Activated CD4-positive, alpha-beta T cell treated with anti-CD3 and anti-CD28 coated beads for 36 hours (primary cell): Measurements from ENCODE around the gene PRKG1. TPM values are rescaled to one million over a fixed set of nuclear protein-coding genes. Genes with fewer than 3 reads are reported as not detected.
"Not testable (repeated sequence)": the region's sequence is repeated elsewhere in the genome, so short reads cannot be mapped to it uniquely, and the experiment has no call there.

Experiments
- ATAC-seq: fragments of 200-7000 bp; cut with Tn5 transposase; one replicate; pipeline ENCODE4 v1.10.0; 2021; ENCODE audit warnings: mild to moderate bottlenecking, moderate library complexity
- CTCF ChIA-PET: fragments of 350-600 bp; sonication (Branson Sonifier 250); formaldehyde crosslinking; loops from one replicate; lab custom pipeline; 2021; ENCODE audit warnings: antibody characterized with exemption; lab: Charles Lee
- POLR2A ChIA-PET: fragments of 350-600 bp; sonication (Branson Sonifier 250); formaldehyde crosslinking; loops from one replicate; lab custom pipeline; 2021; ENCODE audit warnings: antibody characterized with exemption, inconsistent platforms; lab: Charles Lee
- DNase-seq: peaks from one replicate; pipeline ENCODE4 v3.0.0-alpha.2; 2020
- H3K27ac Mint-ChIP-seq: one replicate; pipeline ENCODE4 v1.8.0; 2021; ENCODE audit warnings: mixed read lengths
- H3K27me3 Mint-ChIP-seq: one replicate; pipeline ENCODE4 v1.8.0; 2021; ENCODE audit warnings: mixed read lengths
- H3K36me3 Mint-ChIP-seq: one replicate; pipeline ENCODE4 v1.8.0; 2021; ENCODE audit warnings: low read depth, mixed read lengths
- H3K4me1 Mint-ChIP-seq: one replicate; pipeline ENCODE4 v1.8.0; 2021; ENCODE audit warnings: mixed read lengths
- H3K4me3 Mint-ChIP-seq: one replicate; pipeline ENCODE4 v1.8.0; 2021; ENCODE audit warnings: mild to moderate bottlenecking, moderate library complexity, mixed read lengths
- H3K9me3 Mint-ChIP-seq: one replicate; pipeline ENCODE4 v1.8.0; 2021; ENCODE audit warnings: low read depth, mixed read lengths
- intact Hi-C, 2 experiments: fragments of 100-400 bp; cut with DNase I in 1 of 2; cut with micrococcal nuclease in 1 of 2; formaldehyde crosslinking; loops; one replicate each; pipeline versions ENCODE4 v1.14.2 to v1.15.1; 2022 to 2024; cut with DNase I, micrococcal nuclease
- total RNA-seq, 2 experiments: library from RNA; stranded (reverse); gene quantifications; one replicate each; pipeline ENCODE4 v1.2.3, GENCODE V29; 2021

PRKG1 gene
- total RNA-seq, 2 experiments from 2014 or later = not detected

DNA sequence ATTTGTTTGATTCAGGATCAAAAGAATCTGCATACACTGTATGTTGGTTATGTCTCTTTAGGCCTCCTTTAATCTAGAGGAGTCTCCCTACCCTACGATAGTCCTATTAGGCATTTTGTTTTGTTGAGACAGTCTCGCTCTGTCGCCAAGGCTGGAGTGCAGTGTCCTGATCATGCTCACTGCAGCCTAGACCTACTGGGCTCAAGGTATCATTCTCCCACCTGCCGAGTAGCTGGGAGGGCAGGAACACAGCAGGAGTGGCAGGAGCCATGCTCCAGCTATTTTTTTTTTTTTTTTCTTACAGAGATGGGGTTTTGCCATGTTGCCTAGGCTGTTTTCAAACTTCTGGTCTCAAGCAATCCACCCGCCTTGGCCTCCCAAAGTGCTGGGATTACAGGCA is 1116.8 kb downstream of the PRKG1 start:
- DNase-seq = no peak
- H3K36me3 Mint-ChIP-seq = no peaks in the 10 kb centered on the region
- no peaks in the 10 kb centered on the region for H3K9me3 Mint-ChIP-seq
- H3K27ac Mint-ChIP-seq = no peak overlapping the region
- no peaks in the 10 kb centered on the region for H3K4me1 Mint-ChIP-seq
- intact Hi-C loops = no loop called here
- ChIA-PET CTCF (no interaction called here), POLR2A (no interaction called here)
- ATAC-seq = no peak
- no peaks in the 10 kb centered on the region for H3K27me3 Mint-ChIP-seq
- H3K4me3 Mint-ChIP-seq = no peak overlapping the region

DNA sequence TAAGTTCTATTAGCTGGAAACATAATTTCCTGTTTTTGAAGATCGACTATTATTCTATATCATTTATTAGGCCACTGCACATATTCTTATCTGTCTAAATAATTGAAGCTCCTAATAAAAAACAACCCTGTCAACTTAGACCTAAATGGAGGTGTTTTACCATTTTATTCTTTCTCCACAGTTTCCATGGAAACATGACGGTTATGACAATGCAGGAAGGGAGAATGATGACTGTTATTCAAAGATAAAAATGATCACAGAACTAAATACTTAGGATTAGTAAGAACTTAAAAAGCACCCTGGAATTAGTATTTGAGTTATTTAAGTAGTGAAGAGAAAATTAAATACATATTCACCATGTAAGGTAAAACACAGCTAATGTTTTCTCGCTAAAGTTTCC is 1119.9 kb downstream of the PRKG1 start:
- ATAC-seq (no peak), DNase-seq (no peak)
- Mint-ChIP-seq H3K27me3 (no peaks in the 10 kb centered on the region), H3K4me3 (no peak overlapping the region), H3K36me3 (no peaks in the 10 kb centered on the region), H3K27ac (no peak overlapping the region), H3K4me1 (no peaks in the 10 kb centered on the region), H3K9me3 (no peaks in the 10 kb centered on the region)
- intact Hi-C loops = no loop called here
- POLR2A ChIA-PET = no interaction called here
- CTCF ChIA-PET = interaction anchor here (1.1 to 1.4 kb wide), 2 partner anchors 16 to 36 kb away, joined by 3 read pairs; no protein-coding TSS in a partner anchor

DNA sequence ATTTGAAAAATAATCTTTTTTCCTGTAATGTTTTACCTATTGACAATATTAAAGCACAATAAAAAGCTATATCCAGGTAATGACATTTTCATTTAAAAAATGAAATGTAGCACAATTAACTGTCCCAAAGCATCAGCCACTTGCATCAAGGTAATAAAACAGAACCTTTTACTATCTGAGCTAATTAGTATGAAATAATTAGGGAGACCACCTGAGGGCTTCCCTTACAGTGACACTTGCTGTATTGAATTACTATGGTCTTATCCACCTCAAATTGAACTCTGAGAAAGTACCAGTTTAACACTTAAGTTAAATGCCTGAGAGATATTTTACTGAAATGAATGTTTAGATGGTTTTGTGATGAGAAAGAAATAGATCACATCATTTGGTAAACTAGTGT is 1120.4 kb downstream of the PRKG1 start:
- POLR2A ChIA-PET = no interaction called here

DNA sequence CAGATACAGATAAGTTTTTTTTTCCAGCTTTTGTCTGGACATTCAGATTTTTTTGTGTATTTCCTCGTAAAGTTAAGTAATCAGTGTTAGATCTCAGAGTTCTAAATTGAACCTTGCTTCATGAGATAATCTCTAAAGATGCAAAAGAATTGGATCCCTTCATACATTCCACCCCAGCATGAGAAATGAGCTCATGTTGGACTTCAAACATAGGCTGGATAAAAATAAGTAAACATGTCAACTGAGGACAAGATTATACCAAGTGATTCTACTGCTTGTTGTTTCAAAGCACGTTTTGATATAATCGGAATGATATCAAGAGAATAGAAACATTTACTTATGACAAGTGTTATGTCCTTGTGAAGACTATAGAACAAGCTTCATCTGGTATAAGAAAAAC is 1122.8 kb downstream of the PRKG1 start:
- ATAC-seq (no peak), DNase-seq (no peak)
- Mint-ChIP-seq H3K9me3 (no peaks in the 10 kb centered on the region), H3K36me3 (no peaks in the 10 kb centered on the region), H3K27me3 (no peaks in the 10 kb centered on the region), H3K27ac (no peak overlapping the region), H3K4me3 (no peak overlapping the region), H3K4me1 (no peaks in the 10 kb centered on the region)
- ChIA-PET POLR2A (no interaction called here), CTCF (interaction anchor here (0.6 kb wide), 1 partner anchor 652 kb away, joined by 3 read pairs; no protein-coding TSS in a partner anchor)
- intact Hi-C loops = no loop called here

More for the DNA sequence above, 1120.4 kb downstream of the PRKG1 start:
- DNase-seq = no peak
- ATAC-seq = no peak
- H3K4me3 Mint-ChIP-seq = no peak overlapping the region
- intact Hi-C loops = no loop called here
- H3K4me1 Mint-ChIP-seq = no peaks in the 10 kb centered on the region
- CTCF ChIA-PET = interaction anchor here (1.1 to 1.4 kb wide), 2 partner anchors 15 to 36 kb away, joined by 3 read pairs; no protein-coding TSS in a partner anchor
- no peaks in the 10 kb centered on the region for H3K36me3 Mint-ChIP-seq
- no peaks in the 10 kb centered on the region for H3K27me3 Mint-ChIP-seq
- no peaks in the 10 kb centered on the region for H3K9me3 Mint-ChIP-seq
- no peak overlapping the region for H3K27ac Mint-ChIP-seq

DNA sequence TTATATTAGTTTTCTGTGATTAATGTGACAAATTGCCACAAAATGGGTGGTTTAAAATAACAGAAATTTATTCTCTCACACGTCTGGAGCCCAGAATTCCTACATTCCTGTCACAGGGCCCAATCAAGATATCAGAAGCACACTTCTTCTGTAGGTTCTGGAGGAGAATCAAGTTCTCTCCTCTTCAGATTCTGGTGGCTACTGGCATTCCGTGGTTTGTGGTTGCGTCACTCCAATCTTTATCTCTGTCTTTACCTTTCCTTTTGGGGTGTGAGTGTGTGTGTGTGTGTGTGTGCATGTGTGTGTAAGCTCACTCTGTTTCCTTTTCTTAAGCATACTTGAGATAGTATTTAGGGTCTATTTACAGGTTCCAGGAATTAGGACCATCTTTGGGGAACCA is 1124.3 kb downstream of the PRKG1 start:
- no peak for DNase-seq
- Mint-ChIP-seq H3K4me3 (no peak overlapping the region), H3K27ac (no peak overlapping the region), H3K27me3 (no peaks in the 10 kb centered on the region), H3K9me3 (no peaks in the 10 kb centered on the region), H3K36me3 (no peaks in the 10 kb centered on the region), H3K4me1 (no peaks in the 10 kb centered on the region)
- intact Hi-C loops = no loop called here
- ATAC-seq = no peak
- CTCF ChIA-PET = no interaction called here
- POLR2A ChIA-PET = no interaction called here

DNA sequence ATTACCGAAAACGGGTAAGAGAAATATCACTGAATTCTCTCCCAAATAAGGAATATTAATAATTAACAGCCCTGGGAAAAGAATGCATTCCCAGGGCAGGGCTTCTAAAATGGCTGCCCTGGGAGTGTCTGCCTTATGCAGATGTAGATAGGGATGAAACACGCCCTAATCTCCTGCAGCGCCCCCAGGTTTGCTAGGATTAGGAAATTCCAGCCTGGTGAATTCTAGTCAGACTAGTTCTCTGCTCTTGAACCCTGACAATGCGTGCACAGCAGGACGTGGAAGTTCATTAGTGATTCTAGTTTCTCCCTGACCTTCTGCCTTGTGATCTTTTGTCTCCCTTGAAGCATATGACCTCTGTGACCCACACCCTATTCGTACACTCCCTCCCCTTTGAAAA is 1130.6 kb downstream of the PRKG1 start:
- DNase-seq, H3K4me1 Mint-ChIP-seq, POLR2A ChIA-PET, intact Hi-C loops, H3K27ac Mint-ChIP-seq, ATAC-seq, CTCF ChIA-PET, H3K27me3 Mint-ChIP-seq, H3K36me3 Mint-ChIP-seq, H3K4me3 Mint-ChIP-seq, H3K9me3 Mint-ChIP-seq: not testable (repeated sequence)

DNA sequence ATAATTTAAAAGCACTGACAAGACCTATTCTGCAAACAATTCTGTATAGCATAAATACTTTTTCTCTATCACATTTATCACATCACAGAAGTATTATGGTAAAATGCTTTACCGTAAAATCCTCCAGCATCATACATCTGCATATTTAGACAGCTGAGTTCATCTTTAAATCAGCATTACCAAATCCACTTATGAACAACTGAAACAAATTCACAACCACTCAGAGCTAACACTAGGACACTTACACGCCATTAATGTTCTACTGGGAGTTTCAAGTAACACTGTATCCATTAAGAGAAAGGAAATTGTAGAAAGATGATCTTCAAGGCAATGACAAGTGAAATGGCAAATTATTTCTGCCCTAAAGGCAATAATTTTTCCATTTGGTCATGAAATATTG is 1134.1 kb downstream of the PRKG1 start:
- Mint-ChIP-seq H3K27me3 (no peaks in the 10 kb centered on the region), H3K4me1 (no peaks in the 10 kb centered on the region), H3K4me3 (no peak overlapping the region), H3K36me3 (no peaks in the 10 kb centered on the region), H3K27ac (no peak overlapping the region), H3K9me3 (no peaks in the 10 kb centered on the region)
- ATAC-seq = no peak
- CTCF ChIA-PET = no interaction called here
- POLR2A ChIA-PET = no interaction called here
- intact Hi-C loops = no loop called here
- no peak for DNase-seq

DNA sequence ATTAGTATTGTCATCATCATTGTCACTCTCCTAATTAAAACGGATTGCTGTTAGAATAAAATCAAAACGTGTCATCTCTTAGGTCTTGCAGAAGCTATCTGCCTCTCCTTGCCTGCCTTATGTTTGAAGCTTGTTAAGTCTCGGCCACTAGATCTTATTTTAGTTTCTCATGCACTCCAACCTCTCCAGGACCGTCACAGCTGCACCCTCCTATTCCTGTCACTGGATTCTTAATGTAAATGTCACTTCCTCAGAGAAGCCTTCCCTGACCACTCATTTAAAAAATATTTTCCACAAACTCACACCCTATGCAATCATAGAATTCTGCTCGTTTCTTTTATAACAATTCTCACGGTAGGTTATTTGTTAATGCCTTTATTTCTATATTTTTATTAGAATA is 1135.9 kb downstream of the PRKG1 start:
- intact Hi-C loops = loop anchor here in 1 of 2 experiments (5.0 kb wide), 1 partner anchor 248 kb away; no protein-coding TSS in a partner anchor
- Mint-ChIP-seq H3K27me3 (no peaks in the 10 kb centered on the region), H3K4me1 (no peaks in the 10 kb centered on the region), H3K36me3 (no peaks in the 10 kb centered on the region), H3K27ac (no peak overlapping the region), H3K4me3 (no peak overlapping the region), H3K9me3 (no peaks in the 10 kb centered on the region)
- ChIA-PET POLR2A (no interaction called here), CTCF (interaction anchor here (0.9 to 1.6 kb wide), 2 partner anchors 10 to 16 kb away, joined by 3 to 5 read pairs; no protein-coding TSS in a partner anchor)
- DNase-seq (no peak), ATAC-seq (no peak)

DNA sequence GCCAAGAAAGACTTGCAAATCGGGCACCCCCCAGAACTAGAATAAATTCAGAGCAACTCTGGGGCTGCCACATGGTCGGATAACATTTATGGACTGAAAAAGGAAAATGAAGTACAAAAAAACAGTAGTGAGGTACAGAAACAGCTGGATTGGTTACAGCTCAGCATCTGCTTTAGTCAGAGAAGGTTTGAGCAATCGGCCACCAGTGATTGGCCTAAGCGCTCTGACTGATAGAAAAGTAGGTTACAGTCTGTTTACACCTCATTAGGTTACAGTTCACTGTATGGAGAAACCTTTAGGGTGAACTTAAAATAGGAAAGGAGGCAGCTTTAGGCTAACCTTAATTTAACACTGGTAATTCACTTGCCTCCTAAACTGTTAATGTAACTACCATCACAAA is 1137.8 kb downstream of the PRKG1 start:
- intact Hi-C loops = loop anchor here in 1 of 2 experiments (5.0 kb wide), 1 partner anchor 250 kb away; no protein-coding TSS in a partner anchor
- no peak overlapping the region for H3K4me3 Mint-ChIP-seq
- no peaks in the 10 kb centered on the region for H3K9me3 Mint-ChIP-seq
- CTCF ChIA-PET = interaction anchor here (0.6 to 2.2 kb wide), 2 partner anchors 1203 to 1628 kb away, joined by 3 to 5 read pairs; no protein-coding TSS in a partner anchor
- no peak for ATAC-seq
- no peak for DNase-seq
- POLR2A ChIA-PET = no interaction called here
- H3K27ac Mint-ChIP-seq = no peak overlapping the region
- H3K36me3 Mint-ChIP-seq = no peaks in the 10 kb centered on the region
- no peaks in the 10 kb centered on the region for H3K4me1 Mint-ChIP-seq
- no peaks in the 10 kb centered on the region for H3K27me3 Mint-ChIP-seq

DNA sequence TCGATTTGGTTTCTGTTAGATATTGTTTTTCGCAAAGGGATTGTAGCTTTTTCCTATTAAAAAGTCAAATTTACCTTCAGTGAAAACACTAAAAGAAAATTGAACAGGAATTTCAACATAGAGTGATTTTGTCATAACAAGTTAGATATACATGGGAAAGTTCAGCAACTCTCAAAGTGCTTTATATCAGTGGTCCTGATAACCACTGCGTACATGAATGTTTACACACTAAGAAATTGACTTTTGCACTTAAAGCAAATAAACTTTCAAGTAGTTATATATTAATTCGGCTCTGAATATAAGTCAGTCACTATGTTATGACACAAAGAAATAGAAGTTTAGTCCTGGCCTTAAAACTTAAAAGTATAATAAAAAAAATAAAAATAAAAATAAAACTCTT is 1138.5 kb downstream of the PRKG1 start:
- Mint-ChIP-seq H3K36me3 (no peaks in the 10 kb centered on the region), H3K4me1 (no peaks in the 10 kb centered on the region), H3K27me3 (no peaks in the 10 kb centered on the region), H3K27ac (no peak overlapping the region), H3K9me3 (no peaks in the 10 kb centered on the region), H3K4me3 (no peak overlapping the region)
- POLR2A ChIA-PET = no interaction called here
- DNase-seq (no peak), ATAC-seq (no peak)
- intact Hi-C loops = loop anchor here in 1 of 2 experiments (5.0 kb wide), 1 partner anchor 251 kb away; no protein-coding TSS in a partner anchor
- CTCF ChIA-PET = interaction anchor here (0.7 to 2.2 kb wide), 3 partner anchors 15 to 1203 kb away, joined by 3 to 5 read pairs (median 3); no protein-coding TSS in a partner anchor

DNA sequence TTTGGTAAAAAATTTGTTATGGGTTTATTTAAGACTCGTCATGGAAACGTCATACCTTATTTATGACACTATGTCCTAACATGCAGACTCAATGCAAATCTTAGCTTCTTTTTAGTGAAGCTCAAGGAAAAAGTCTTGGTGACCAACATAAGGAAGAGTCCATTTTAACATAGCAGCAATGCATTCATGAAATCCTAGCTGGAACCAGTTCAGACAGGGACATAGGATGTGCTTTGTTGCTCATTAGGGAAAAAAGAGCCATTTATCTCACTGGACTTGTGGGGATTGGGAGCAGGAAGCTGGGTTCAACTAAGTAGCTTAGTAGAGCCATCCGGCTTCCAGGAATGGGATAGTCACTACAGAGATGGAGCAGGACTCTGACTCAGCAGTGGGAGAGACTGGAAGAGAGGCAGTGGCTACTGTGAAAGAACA is 1139.0 kb downstream of the PRKG1 start:
- H3K27me3 Mint-ChIP-seq = no peaks in the 10 kb centered on the region
- no peak for ATAC-seq
- DNase-seq = no peak
- no peaks in the 10 kb centered on the region for H3K9me3 Mint-ChIP-seq
- intact Hi-C loops = loop anchor here in 1 of 2 experiments (5.0 kb wide), 1 partner anchor 251 kb away; no protein-coding TSS in a partner anchor
- ChIA-PET POLR2A (no interaction called here), CTCF (interaction anchor here (0.6 to 2.2 kb wide), 3 partner anchors 15 to 1204 kb away, joined by 3 to 5 read pairs (median 3); no protein-coding TSS in a partner anchor)
- H3K4me1 Mint-ChIP-seq = no peaks in the 10 kb centered on the region
- H3K36me3 Mint-ChIP-seq = no peaks in the 10 kb centered on the region
- no peak overlapping the region for H3K27ac Mint-ChIP-seq
- no peak overlapping the region for H3K4me3 Mint-ChIP-seq

DNA sequence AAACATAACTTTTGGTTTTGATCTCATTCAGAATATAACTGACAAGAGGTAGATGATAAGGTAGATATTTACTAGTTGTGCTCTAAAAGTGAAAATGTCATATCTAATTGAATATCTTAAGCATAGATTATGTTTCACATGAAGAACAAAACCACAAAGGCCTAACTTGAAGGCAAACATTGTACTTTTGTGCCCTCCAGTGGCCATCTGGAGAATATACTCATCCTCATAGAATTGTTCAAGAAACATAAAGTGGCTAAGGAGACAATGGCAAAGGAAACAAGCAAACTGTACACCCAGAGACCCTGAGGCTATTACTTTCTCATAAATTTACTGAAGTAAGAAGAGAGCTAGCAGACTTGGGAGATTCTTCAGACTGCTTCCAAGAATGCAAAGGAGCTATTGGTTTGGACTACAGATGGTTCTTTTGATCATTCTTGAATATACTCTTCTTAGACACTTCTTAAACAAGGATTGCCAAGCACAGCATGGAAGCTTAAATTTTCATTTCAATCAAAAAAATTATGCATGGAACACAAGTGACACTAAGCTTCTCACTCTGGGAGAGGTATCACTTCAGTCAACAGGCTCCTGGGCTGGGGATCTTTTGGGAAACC is 1141.6 kb downstream of the PRKG1 start:
- no peaks in the 10 kb centered on the region for H3K9me3 Mint-ChIP-seq
- ChIA-PET POLR2A (no interaction called here), CTCF (interaction anchor here (0.7 to 2.3 kb wide), 6 partner anchors 15 to 1212 kb away, joined by 3 to 13 read pairs (median 4); no protein-coding TSS in a partner anchor)
- intact Hi-C loops = loop anchor here (1.0 to 5.0 kb wide), 5 partner anchors 825 to 1215 kb away; no protein-coding TSS in a partner anchor
- DNase-seq (peak; percentile 52), ATAC-seq (peak; percentile 74)
- H3K27me3 Mint-ChIP-seq = no peaks in the 10 kb centered on the region
- H3K4me3 Mint-ChIP-seq = no peak overlapping the region
- no peaks in the 10 kb centered on the region for H3K4me1 Mint-ChIP-seq
- no peak overlapping the region for H3K27ac Mint-ChIP-seq
- no peaks in the 10 kb centered on the region for H3K36me3 Mint-ChIP-seq
